ENCODE results near the gene LAMA2.

Gene LAMA2

DNA sequence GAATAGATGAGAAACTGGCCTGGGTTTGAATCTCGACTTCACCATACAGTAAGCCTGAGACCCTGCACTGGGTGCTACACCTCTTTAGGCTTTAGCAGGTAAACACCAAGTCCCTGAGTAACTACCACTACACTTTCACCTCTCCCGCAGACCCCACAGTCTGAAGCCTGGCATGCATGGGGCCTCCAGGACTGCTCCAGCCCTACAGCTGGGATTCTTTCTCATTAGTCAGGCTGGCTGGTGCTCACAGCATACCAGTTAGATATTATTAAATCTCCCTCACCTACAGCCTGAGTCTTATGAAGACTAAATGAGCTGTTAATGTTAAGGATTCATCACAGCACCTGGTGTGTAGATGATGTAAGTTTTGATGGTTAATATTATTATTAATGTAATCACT is 438.4 kb downstream of the LAMA2 start:
- H3K4me2 ChIP-seq (ENCODE audit: low read length, poor library complexity, severe bottlenecking): no peak overlapping the region
- H4K8ac ChIP-seq (ENCODE audit: low read length): peak overlapping the region; percentile 37
- H3K9ac ChIP-seq (ENCODE audit: low read length): no peak overlapping the region
- H3K36me3 ChIP-seq (ENCODE audit: control insufficient read depth in 1 of 2, insufficient read depth in 2 of 2, low read depth in 1 of 2, low read length in 2 of 2): peaks cover 0 to 42% of the 10 kb centered on the region in 2 experiments
- H3K18ac ChIP-seq (ENCODE audit: low read depth in 1 of 2, low read length in 2 of 2): no peak overlapping the region
- no peak overlapping the region for H4K91ac ChIP-seq (ENCODE audit: low read length)
- no peak overlapping the region for H2BK12ac ChIP-seq (ENCODE audit: low read length in 2 of 2)
- no peak overlapping the region for H3K4me3 ChIP-seq (ENCODE audit: insufficient read depth in 1 of 2, low read depth in 1 of 2, low read length in 2 of 2)
- H3K27me3 ChIP-seq (ENCODE audit: control insufficient read depth in 1 of 2, insufficient read depth in 1 of 2, low read length in 2 of 2): no peaks in the 10 kb centered on the region
- H2BK5ac ChIP-seq (ENCODE audit: low read depth, low read length, poor library complexity, severe bottlenecking): no peak overlapping the region
- no peak for DNase-seq
- no peak overlapping the region for H2AK5ac ChIP-seq (ENCODE audit: low read length, severe bottlenecking)
- H3K23ac ChIP-seq (ENCODE audit: low read length in 2 of 2): no peak overlapping the region
- H3K79me1 ChIP-seq (replicated peaks; ENCODE audit: low read length, poor library complexity, severe bottlenecking): no peaks in the 10 kb centered on the region
- peaks cover 2% of the 10 kb centered on the region for H3K4me1 ChIP-seq (ENCODE audit: control insufficient read depth, insufficient read depth, low read depth, low read length)
- H3K4ac ChIP-seq (ENCODE audit: low read depth in 1 of 2, low read length in 2 of 2): no peak overlapping the region
- H2BK120ac ChIP-seq (ENCODE audit: low read depth, low read length): no peak overlapping the region
- WGBS: 93% methylated on average over 2 of the region's 2 CpGs
- H2AFZ ChIP-seq (ENCODE audit: low read depth, low read length): no peak overlapping the region
- peak overlapping the region; percentile 29 for H3K27ac ChIP-seq (ENCODE audit: low read length, poor library complexity, severe bottlenecking)
- H3K14ac ChIP-seq (ENCODE audit: low read length in 2 of 2): no peak overlapping the region
- H2BK15ac ChIP-seq (ENCODE audit: low read depth, poor library complexity, severe bottlenecking): no peak overlapping the region
- no peaks in the 10 kb centered on the region for H3K9me3 ChIP-seq (ENCODE audit: control insufficient read depth, low read length)

DNA sequence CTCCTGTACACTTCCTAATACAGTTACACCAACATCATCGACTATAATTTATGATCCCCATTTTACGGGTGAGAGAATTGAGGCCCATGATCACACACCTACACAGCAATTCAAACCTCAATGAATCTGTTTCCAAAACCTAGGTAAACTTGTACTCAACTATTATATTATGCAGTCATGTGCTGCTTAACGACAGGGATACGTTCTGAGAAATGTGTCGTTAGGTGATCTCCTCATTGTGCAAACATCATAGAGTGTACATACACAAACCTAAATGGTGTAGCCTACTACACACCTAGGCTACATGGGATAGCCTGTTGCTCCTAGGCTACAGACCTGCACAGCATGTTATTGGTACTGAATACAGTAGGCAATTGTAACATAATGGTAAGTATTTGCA is 441.4 kb downstream of the LAMA2 start:
- Histone ChIP-seq H3K14ac (ENCODE audit: low read length in 2 of 2) (no peak overlapping the region), H3K9ac (ENCODE audit: low read length) (no peak overlapping the region), H4K8ac (ENCODE audit: low read length) (no peak overlapping the region), H4K91ac (ENCODE audit: low read length) (no peak overlapping the region), H3K4me1 (ENCODE audit: control insufficient read depth, insufficient read depth, low read depth, low read length) (peaks cover 2% of the 10 kb centered on the region), H3K9me3 (ENCODE audit: control insufficient read depth, low read length) (no peaks in the 10 kb centered on the region), H3K4ac (ENCODE audit: low read depth in 1 of 2, low read length in 2 of 2) (no peak overlapping the region), H2BK15ac (ENCODE audit: low read depth, poor library complexity, severe bottlenecking) (no peak overlapping the region), H2BK120ac (ENCODE audit: low read depth, low read length) (no peak overlapping the region), H3K27me3 (ENCODE audit: control insufficient read depth in 1 of 2, insufficient read depth in 1 of 2, low read length in 2 of 2) (no peaks in the 10 kb centered on the region), H3K18ac (ENCODE audit: low read depth in 1 of 2, low read length in 2 of 2) (no peak overlapping the region), H3K4me2 (ENCODE audit: low read length, poor library complexity, severe bottlenecking) (no peak overlapping the region), H3K27ac (ENCODE audit: low read length, poor library complexity, severe bottlenecking) (no peak overlapping the region), H3K23ac (ENCODE audit: low read length in 2 of 2) (no peak overlapping the region), H3K36me3 (ENCODE audit: control insufficient read depth in 1 of 2, insufficient read depth in 2 of 2, low read depth in 1 of 2, low read length in 2 of 2) (peaks cover 0 to 39% of the 10 kb centered on the region in 2 experiments), H2AK5ac (ENCODE audit: low read length, severe bottlenecking) (no peak overlapping the region), H2BK12ac (ENCODE audit: low read length in 2 of 2) (no peak overlapping the region), H3K4me3 (ENCODE audit: insufficient read depth in 1 of 2, low read depth in 1 of 2, low read length in 2 of 2) (no peak overlapping the region), H2AFZ (ENCODE audit: low read depth, low read length) (no peak overlapping the region), H2BK5ac (ENCODE audit: low read depth, low read length, poor library complexity, severe bottlenecking) (no peak overlapping the region), H3K79me1 (replicated peaks; ENCODE audit: low read length, poor library complexity, severe bottlenecking) (no peaks in the 10 kb centered on the region)
- WGBS: 97% methylated on average over 5 of the region's 5 CpGs
- no peak for DNase-seq

DNA sequence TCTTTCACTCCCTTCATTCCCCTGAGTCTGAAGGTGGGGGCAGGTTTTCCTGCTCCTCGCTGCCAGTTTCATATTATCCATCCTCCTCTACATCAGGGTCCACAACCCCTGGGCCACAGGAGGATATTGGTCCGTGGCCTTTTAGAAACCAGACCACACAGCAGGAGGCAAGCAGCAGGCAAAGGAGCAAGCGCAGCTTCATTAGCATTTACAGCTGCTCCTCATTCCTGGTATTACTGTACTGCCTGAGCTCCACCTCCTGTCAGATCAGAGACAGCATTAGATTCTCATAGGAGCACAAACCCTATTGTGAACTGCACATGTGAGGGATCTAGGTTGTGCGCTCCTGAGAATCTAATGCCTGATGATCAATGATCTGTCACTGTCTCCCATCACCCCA is 446.7 kb downstream of the LAMA2 start:
- Histone ChIP-seq H2BK5ac (ENCODE audit: low read depth, low read length, poor library complexity, severe bottlenecking) (no peak overlapping the region), H3K9ac (ENCODE audit: low read length) (no peak overlapping the region), H2AFZ (ENCODE audit: low read depth, low read length) (no peak overlapping the region), H2BK12ac (ENCODE audit: low read length in 2 of 2) (no peak overlapping the region), H3K14ac (ENCODE audit: low read length in 2 of 2) (no peak overlapping the region), H3K4me1 (ENCODE audit: control insufficient read depth, insufficient read depth, low read depth, low read length) (peaks cover 2% of the 10 kb centered on the region), H3K23ac (ENCODE audit: low read length in 2 of 2) (no peak overlapping the region), H3K27ac (ENCODE audit: low read length, poor library complexity, severe bottlenecking) (no peak overlapping the region), H3K79me1 (replicated peaks; ENCODE audit: low read length, poor library complexity, severe bottlenecking) (no peaks in the 10 kb centered on the region), H3K9me3 (ENCODE audit: control insufficient read depth, low read length) (no peaks in the 10 kb centered on the region), H3K18ac (ENCODE audit: low read depth in 1 of 2, low read length in 2 of 2) (no peak overlapping the region), H3K4me3 (ENCODE audit: insufficient read depth in 1 of 2, low read depth in 1 of 2, low read length in 2 of 2) (no peak overlapping the region), H2AK5ac (ENCODE audit: low read length, severe bottlenecking) (no peak overlapping the region), H2BK120ac (ENCODE audit: low read depth, low read length) (no peak overlapping the region), H3K36me3 (ENCODE audit: control insufficient read depth in 1 of 2, insufficient read depth in 2 of 2, low read depth in 1 of 2, low read length in 2 of 2) (peaks cover 0 to 22% of the 10 kb centered on the region in 2 experiments), H4K91ac (ENCODE audit: low read length) (no peak overlapping the region), H3K27me3 (ENCODE audit: control insufficient read depth in 1 of 2, insufficient read depth in 1 of 2, low read length in 2 of 2) (no peaks in the 10 kb centered on the region), H2BK15ac (ENCODE audit: low read depth, poor library complexity, severe bottlenecking) (no peak overlapping the region), H3K4ac (ENCODE audit: low read depth in 1 of 2, low read length in 2 of 2) (no peak overlapping the region), H3K4me2 (ENCODE audit: low read length, poor library complexity, severe bottlenecking) (no peak overlapping the region), H4K8ac (ENCODE audit: low read length) (no peak overlapping the region)
- DNase-seq: no peak
- 83% methylated on average over 4 of the region's 4 CpGs for WGBS

DNA sequence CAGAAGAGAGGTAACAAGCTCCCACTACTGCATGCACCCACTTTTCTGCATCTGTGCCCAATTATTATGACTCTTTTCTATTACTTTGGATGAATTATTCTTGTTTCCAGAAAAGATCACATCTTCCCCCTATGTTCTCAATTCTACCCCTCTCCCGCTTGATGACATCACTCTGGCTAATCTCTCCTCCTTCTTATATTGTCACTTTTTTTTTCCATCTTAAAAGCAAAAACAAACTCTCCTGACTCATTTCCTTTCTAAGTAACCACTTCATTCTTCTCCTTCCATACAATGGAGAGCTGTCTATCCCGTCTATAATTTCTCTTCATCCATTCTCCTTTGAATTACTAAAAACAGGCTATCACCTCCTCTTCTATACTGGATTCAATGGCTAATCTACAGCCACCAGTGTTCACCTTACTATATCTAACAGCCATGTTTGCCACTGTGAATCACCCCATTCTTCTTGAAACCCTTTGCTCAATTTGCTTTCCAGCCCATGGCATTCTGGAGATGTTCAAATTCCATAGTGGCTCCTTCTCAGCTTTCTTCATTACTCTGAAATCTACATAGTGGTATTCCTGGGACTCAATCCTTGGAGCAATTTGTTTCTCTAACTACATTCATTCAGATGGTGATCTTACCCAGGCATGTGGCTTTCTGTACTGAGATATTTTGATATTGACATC is 448.7 kb downstream of the LAMA2 start:
- Histone ChIP-seq H3K27ac (ENCODE audit: low read length, poor library complexity, severe bottlenecking) (no peak overlapping the region), H2BK15ac (ENCODE audit: low read depth, poor library complexity, severe bottlenecking) (no peak overlapping the region), H3K79me1 (replicated peaks; ENCODE audit: low read length, poor library complexity, severe bottlenecking) (no peaks in the 10 kb centered on the region), H4K8ac (ENCODE audit: low read length) (no peak overlapping the region), H3K18ac (ENCODE audit: low read depth in 1 of 2, low read length in 2 of 2) (no peak overlapping the region), H2BK12ac (ENCODE audit: low read length in 2 of 2) (no peak overlapping the region), H3K23ac (ENCODE audit: low read length in 2 of 2) (no peak overlapping the region), H3K27me3 (ENCODE audit: control insufficient read depth in 1 of 2, insufficient read depth in 1 of 2, low read length in 2 of 2) (no peaks in the 10 kb centered on the region), H2AK5ac (ENCODE audit: low read length, severe bottlenecking) (no peak overlapping the region), H2BK120ac (ENCODE audit: low read depth, low read length) (no peak overlapping the region), H3K4me3 (ENCODE audit: insufficient read depth in 1 of 2, low read depth in 1 of 2, low read length in 2 of 2) (no peak overlapping the region), H3K4me1 (ENCODE audit: control insufficient read depth, insufficient read depth, low read depth, low read length) (peaks cover 2% of the 10 kb centered on the region), H4K91ac (ENCODE audit: low read length) (no peak overlapping the region), H3K4ac (ENCODE audit: low read depth in 1 of 2, low read length in 2 of 2) (no peak overlapping the region), H2BK5ac (ENCODE audit: low read depth, low read length, poor library complexity, severe bottlenecking) (no peak overlapping the region), H3K4me2 (ENCODE audit: low read length, poor library complexity, severe bottlenecking) (no peak overlapping the region), H3K9ac (ENCODE audit: low read length) (no peak overlapping the region), H3K9me3 (ENCODE audit: control insufficient read depth, low read length) (no peaks in the 10 kb centered on the region), H2AFZ (ENCODE audit: low read depth, low read length) (no peak overlapping the region), H3K14ac (ENCODE audit: low read length in 2 of 2) (no peak overlapping the region), H3K36me3 (ENCODE audit: control insufficient read depth in 1 of 2, insufficient read depth in 2 of 2, low read depth in 1 of 2, low read length in 2 of 2) (peaks cover 0 to 20% of the 10 kb centered on the region in 2 experiments)
- peak; percentile 45 for DNase-seq
- WGBS: 25% methylated on average over 2 of the region's 2 CpGs

Measured in mesenchymal stem cell (in vitro differentiated cells and primary cell).